Measurements from ENCODE around the gene OR5I1. TPM values are rescaled to one million over a fixed set of nuclear protein-coding genes. Genes with fewer than 3 reads are reported as not detected.

OR5I1 gene
- total RNA-seq (ENCODE audit: low replicate concordance): not detected in 2 replicates

DNA sequence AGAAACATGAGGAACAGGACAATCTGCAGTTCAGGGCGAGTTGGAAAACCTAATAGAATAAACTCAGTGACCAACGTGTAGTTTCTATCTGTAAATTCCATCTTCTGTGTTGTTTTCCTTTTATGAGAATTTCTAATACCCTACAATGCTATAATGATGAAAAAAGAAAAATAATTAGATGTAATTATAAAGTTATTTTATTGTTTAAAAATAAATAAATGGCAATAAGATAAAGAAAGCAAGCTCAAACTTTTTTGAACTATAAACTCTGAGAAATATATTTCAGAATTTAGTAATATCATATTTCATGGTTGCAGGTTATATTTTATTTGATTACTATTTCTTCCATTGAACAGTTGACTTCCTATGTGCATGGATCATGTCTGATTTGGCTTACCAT lies at the start of gene OR5I1:
TSS of gene OR5I1 (minus strand) at position 101 of the 400 bp plus-strand sequence. CDS start at position 101, 0 bp downstream.
- H3K4me3 ChIP-seq (ENCODE audit: low read depth, low read length): no peak within 1 kb of the TSS
- no peak for DNase-seq (ENCODE audit: low read depth)
- TF ChIP-seq, protein P1, sequence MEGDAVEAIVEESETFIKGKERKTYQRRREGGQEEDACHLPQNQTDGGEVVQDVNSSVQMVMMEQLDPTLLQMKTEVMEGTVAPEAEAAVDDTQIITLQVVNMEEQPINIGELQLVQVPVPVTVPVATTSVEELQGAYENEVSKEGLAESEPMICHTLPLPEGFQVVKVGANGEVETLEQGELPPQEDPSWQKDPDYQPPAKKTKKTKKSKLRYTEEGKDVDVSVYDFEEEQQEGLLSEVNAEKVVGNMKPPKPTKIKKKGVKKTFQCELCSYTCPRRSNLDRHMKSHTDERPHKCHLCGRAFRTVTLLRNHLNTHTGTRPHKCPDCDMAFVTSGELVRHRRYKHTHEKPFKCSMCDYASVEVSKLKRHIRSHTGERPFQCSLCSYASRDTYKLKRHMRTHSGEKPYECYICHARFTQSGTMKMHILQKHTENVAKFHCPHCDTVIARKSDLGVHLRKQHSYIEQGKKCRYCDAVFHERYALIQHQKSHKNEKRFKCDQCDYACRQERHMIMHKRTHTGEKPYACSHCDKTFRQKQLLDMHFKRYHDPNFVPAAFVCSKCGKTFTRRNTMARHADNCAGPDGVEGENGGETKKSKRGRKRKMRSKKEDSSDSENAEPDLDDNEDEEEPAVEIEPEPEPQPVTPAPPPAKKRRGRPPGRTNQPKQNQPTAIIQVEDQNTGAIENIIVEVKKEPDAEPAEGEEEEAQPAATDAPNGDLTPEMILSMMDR (IDR thresholded peaks at IDR 0.05; ENCODE audit: insufficient read depth, low read length): no peak

DNA sequence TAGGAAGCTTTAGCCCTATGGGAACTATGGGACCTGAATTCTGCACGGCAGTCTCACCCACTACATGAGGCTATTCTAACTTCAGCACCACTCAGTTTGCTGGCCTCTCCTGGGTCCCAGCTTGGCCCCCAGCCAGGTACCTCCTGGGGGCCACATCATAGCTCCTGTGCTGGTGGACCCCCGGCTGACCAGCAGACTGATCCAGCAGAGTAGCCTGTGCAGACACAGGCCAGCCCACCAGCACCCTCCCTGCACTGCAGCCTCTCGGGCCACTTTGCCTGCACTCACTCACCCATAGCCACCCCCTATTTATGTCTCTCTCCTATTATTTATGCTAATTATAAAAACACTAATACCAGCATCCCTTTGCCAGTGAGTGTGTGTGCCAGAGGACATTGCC lies 34.7 kb upstream of the OR5I1 start:
- H3K4me3 ChIP-seq (ENCODE audit: low read depth, low read length): no peak overlapping the region
- TF ChIP-seq, protein P1 (IDR thresholded peaks at IDR 0.05; ENCODE audit: insufficient read depth, low read length): no peak

DNA sequence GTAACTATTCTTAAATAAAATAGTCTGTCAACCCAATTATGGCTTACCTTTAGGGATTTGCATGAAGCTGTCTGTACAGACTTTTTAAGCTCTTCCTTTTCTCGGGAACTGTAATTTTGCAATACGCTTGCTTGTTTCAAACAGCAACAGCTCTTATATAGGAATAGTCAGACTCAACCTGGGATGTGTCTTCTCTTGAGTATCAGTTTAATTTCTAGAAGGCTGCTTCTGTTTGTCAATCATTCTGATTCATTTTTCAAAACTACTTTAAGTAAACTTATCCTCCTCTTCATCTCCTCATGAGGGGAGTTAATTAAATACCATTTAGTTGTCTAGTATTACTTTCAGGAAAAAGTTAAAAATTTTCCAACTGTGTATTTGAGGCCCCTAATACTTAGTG lies 33.6 kb upstream of the OR5I1 start, which contains the start of gene OR10AG1:
TSS of gene OR10AG1 (minus strand) at position 101 of the 400 bp plus-strand sequence. CDS start at position 63, 38 bp downstream.
- H3K4me3 ChIP-seq (ENCODE audit: low read depth, low read length): no peak within 1 kb of the TSS
- TF ChIP-seq, protein P1 (IDR thresholded peaks at IDR 0.05; ENCODE audit: insufficient read depth, low read length): no peak
- DNase-seq (ENCODE audit: low read depth): no peak

More for the DNA sequence above, 34.7 kb upstream of the OR5I1 start:
- DNase-seq (ENCODE audit: low read depth): no peak

DNA sequence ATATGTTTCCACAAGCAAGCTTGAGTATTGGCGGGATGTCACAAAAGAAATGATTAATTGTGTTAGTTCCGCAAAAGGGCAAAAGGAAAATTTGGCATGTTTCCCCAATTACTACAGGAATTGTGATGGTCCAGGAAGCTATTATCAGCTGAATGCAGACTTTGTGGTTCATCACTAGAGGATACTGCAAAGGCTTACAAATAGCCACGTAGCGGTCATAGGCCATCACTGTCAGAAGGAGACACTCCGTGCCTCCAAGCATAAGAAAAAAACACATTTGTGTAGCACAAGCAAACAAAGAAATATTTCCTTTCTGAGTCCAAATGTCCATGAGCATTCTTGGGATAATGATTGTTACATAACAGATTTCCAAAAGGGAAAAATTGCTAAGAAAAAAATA lies 31.7 kb upstream of the OR5I1 start:
- no peak overlapping the region for H3K4me3 ChIP-seq (ENCODE audit: low read depth, low read length)
- TF ChIP-seq, protein P1 (IDR thresholded peaks at IDR 0.05; ENCODE audit: insufficient read depth, low read length): no peak
- no peak for DNase-seq (ENCODE audit: low read depth)

DNA sequence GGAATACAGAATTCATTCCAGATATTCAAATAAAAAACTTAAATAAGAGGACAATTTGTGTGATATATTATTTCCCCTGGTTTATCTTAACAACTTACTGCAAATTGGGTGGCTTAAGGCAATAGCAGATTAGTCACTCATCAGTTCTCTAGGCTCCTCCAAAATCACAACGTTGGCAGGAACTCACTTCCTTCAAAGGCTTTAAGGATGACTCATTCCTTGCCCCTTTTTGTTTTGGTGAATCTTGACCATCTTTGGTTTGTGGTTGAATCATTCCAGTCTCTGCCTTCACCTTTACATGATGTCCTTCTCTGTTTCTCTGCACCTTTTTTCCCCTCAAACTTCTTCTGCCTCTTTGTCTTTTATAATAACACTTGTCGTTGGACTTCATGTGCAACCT lies 30.2 kb upstream of the OR5I1 start:
- no peak overlapping the region for H3K4me3 ChIP-seq (ENCODE audit: low read depth, low read length)
- no peak for DNase-seq (ENCODE audit: low read depth)
- TF ChIP-seq, protein P1 (IDR thresholded peaks at IDR 0.05; ENCODE audit: insufficient read depth, low read length): no peak

DNA sequence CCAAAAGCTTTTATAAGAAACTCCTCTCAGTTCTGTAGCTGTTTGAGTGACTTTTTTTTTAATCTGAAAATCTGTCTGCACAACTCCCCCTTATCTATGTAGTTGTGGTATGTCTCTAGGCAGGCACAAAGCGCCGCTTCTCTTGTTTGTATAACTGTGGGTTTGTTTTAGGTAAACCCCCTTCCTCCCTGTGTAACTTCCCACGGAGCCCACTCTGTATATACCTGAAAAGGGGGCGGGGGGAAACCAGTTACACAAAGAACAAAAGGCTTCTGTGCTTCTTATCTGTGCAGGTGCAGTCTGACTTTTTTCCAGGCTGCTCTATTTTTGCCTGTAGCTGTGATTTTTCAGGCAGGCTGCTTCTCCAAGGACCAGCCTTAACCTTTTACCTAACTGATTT lies 20.3 kb upstream of the OR5I1 start:
- TF ChIP-seq, protein P1 (IDR thresholded peaks at IDR 0.05; ENCODE audit: insufficient read depth, low read length): no peak
- H3K4me3 ChIP-seq (ENCODE audit: low read depth, low read length): no peak overlapping the region
- no peak for DNase-seq (ENCODE audit: low read depth)

DNA sequence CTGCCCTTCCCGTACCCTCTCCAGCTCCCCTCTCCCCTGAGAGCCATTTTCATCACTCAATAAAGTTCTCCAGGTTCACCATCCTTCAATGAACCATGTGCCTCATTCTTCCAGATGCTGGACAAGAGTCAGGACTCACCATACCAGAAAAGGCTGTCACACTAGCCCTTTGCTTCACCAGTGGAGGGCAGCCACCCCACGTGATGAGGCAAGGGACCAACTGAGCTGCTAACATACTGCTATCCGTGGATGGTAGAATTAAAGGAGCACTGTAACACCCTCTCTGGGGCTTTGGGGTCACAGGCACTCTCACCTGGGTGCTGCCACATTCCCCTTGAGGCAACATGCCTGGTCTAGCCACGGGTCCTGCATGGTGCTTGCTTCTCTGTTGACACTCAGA lies 13.1 kb upstream of the OR5I1 start:
- TF ChIP-seq, protein P1 (IDR thresholded peaks at IDR 0.05; ENCODE audit: insufficient read depth, low read length): no peak
- DNase-seq (ENCODE audit: low read depth): no peak
- H3K4me3 ChIP-seq (ENCODE audit: low read depth, low read length): no peak overlapping the region

Data from fibroblast of the aortic adventitia (primary cell).